Endodermal cell (in vitro differentiated cells): ENCODE measurements around the gene FAM47E. TPM values are rescaled to one million over a fixed set of nuclear protein-coding genes. Genes with fewer than 3 reads are reported as not detected.

Source experiments
- DNase-seq: peaks from one replicate; pipeline ENCODE4 v3.0.0-alpha.2; 2017
- H3K27ac ChIP-seq: 2 replicates; pipeline ENCODE4 v1.5.1; 2013; ENCODE audit warnings: mild to moderate bottlenecking, low read depth, low read length, moderate library complexity
- H3K27me3 ChIP-seq: 2 replicates; pipeline ENCODE4 v1.6.1; 2013; ENCODE audit warnings: mild to moderate bottlenecking, low read length, moderate library complexity; ENCODE audit not compliant: insufficient read depth, control insufficient read depth, poor library complexity, severe bottlenecking
- H3K36me3 ChIP-seq: 2 replicates; pipeline ENCODE4 v1.7.0; 2013; ENCODE audit warnings: mild to moderate bottlenecking, low read length, moderate library complexity; ENCODE audit not compliant: control insufficient read depth, insufficient read depth
- H3K4me1 ChIP-seq: one replicate; pipeline ENCODE4 v1.7.0; 2013; ENCODE audit warnings: low read length; ENCODE audit not compliant: control insufficient read depth, insufficient read depth
- H3K4me3 ChIP-seq: 2 replicates; pipeline ENCODE4 v1.5.1; 2013; ENCODE audit warnings: mild to moderate bottlenecking, low read length, moderate library complexity
- H3K9ac ChIP-seq: 2 replicates; pipeline ENCODE4 v1.6.1; 2013; ENCODE audit warnings: mild to moderate bottlenecking, low read length, moderate library complexity; ENCODE audit not compliant: poor library complexity, severe bottlenecking; ENCODE audit errors: extremely low read depth
- H3K9me3 ChIP-seq: 2 replicates; pipeline ENCODE4 v1.6.1; 2013; ENCODE audit warnings: mild to moderate bottlenecking, low read length, moderate library complexity; ENCODE audit not compliant: control insufficient read depth
- H3K27ac Mint-ChIP-seq: 2 replicates; pipeline ENCODE4 v1.8.0; 2020; ENCODE audit warnings: mixed read lengths
- H3K27me3 Mint-ChIP-seq: 2 replicates; pipeline ENCODE4 v1.8.0; 2021; ENCODE audit warnings: mild to moderate bottlenecking, mixed read lengths; ENCODE audit not compliant: insufficient read depth
- H3K36me3 Mint-ChIP-seq: 2 replicates; pipeline ENCODE4 v1.8.0; 2020; ENCODE audit warnings: low read depth, mixed read lengths
- H3K4me1 Mint-ChIP-seq: 2 replicates; pipeline ENCODE4 v1.8.0; 2020; ENCODE audit warnings: mixed read lengths
- H3K4me3 Mint-ChIP-seq: 2 replicates; pipeline ENCODE4 v1.8.0; 2020; ENCODE audit warnings: mild to moderate bottlenecking, moderate library complexity, mixed read lengths
- H3K9me3 Mint-ChIP-seq: 2 replicates; pipeline ENCODE4 v1.8.0; 2020; ENCODE audit warnings: mild to moderate bottlenecking, mixed read lengths
- CTCF ChIP-seq: fragments of 200-600 bp; sonication (generic); conservative IDR thresholded peaks from 2 replicates; pipeline ENCODE4 v1.5.0; 2021; ENCODE audit warnings: antibody characterized with exemption, mild to moderate bottlenecking
- WGBS, 2 experiments: methylation state at CpG; one replicate each; pipeline versions ENCODE4 v1.1.5 to v1.1.7; 2013; ENCODE audit warnings: missing lambda C conversion rate in 2 of 2, mixed read lengths in 1 of 2; ENCODE audit not compliant: insufficient coverage in 1 of 2, insufficient read length in 1 of 2; 5-methylcytosine and 5-hydroxymethylcytosine counted together
- total RNA-seq, 2 donors: library from RNA; stranded (reverse); fragmentation: NEBNext Ultra II Directional in 1 of 2; extraction: Animal tissue kit (Norgen Biotek cat#: 25700) in 1 of 2; gene quantifications; 2 replicates in 1 of 2; 3 replicates in 1 of 2; pipeline ENCODE4 v1.2.1, GENCODE V29; 2021

The FAM47E gene
- total RNA-seq, 2 donors from 2014 or later: 0.84 to 2.5 TPM

- Mint-ChIP-seq H3K36me3 (no peaks in the 10 kb centered on the region), H3K4me3 (no peak overlapping the region), H3K9me3 (no peaks in the 10 kb centered on the region), H3K27ac (no peak overlapping the region), H3K27me3 (no peaks in the 10 kb centered on the region), H3K4me1 (no peaks in the 10 kb centered on the region)
- H3K9ac ChIP-seq: no peak overlapping the region
- H3K36me3 ChIP-seq: no peaks in the 10 kb centered on the region
- WGBS, 2 experiments: 87 to 97% methylated on average over 8 to 9 of the region's 9 CpGs
- DNase-seq: no peak
- H3K4me3 ChIP-seq: no peak overlapping the region
- no peak overlapping the region for H3K27ac ChIP-seq
- H3K4me1 ChIP-seq: no peaks in the 10 kb centered on the region
- H3K9me3 ChIP-seq: no peaks in the 10 kb centered on the region
- H3K27me3 ChIP-seq: no peaks in the 10 kb centered on the region
- no peak for TF ChIP-seq CTCF
Observed at GRCh38 chr4:76276813-76277212, 25.3 kb downstream of the FAM47E start.

GRCh38 chr4:76277667-76278066, 26.1 kb downstream of the FAM47E start:
- H3K9me3 Mint-ChIP-seq: no peaks in the 10 kb centered on the region
- H3K36me3 ChIP-seq: no peaks in the 10 kb centered on the region
- H3K9ac ChIP-seq: no peak overlapping the region
- no peaks in the 10 kb centered on the region for H3K27me3 ChIP-seq
- H3K4me3 Mint-ChIP-seq: no peak overlapping the region
- DNase-seq: no peak
- H3K9me3 ChIP-seq: no peaks in the 10 kb centered on the region
- no peak overlapping the region for H3K4me3 ChIP-seq
- H3K4me1 ChIP-seq: no peaks in the 10 kb centered on the region
- H3K4me1 Mint-ChIP-seq: no peaks in the 10 kb centered on the region
- no peak for TF ChIP-seq CTCF
- no peaks in the 10 kb centered on the region for H3K27me3 Mint-ChIP-seq
- no peak overlapping the region for H3K27ac ChIP-seq
- no CpG with 5 or more reads among the region's 1 CpG for WGBS, 2 experiments
- H3K36me3 Mint-ChIP-seq: no peaks in the 10 kb centered on the region
- H3K27ac Mint-ChIP-seq: no peak overlapping the region

DNA sequence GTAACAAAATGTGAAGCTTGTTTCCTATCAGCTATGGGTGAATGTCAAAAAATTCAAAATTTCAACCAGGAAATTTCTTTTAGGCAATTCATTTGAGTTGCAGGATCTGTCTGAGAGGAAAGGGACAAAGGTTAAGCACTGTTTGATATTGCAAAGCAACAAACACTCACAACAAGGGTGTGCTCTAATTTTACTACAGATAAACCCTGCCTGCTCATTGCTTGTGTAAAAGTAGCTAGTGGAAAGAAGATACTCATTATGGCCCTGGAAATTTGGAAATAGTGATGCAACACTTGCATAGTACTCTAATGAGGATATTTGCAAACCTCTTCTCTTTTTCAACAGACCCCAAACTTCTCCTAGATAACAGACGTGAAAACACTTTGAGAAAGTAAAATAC, 27.1 kb downstream of the FAM47E start:
- H3K9me3 ChIP-seq: no peaks in the 10 kb centered on the region
- H3K4me1 ChIP-seq: no peaks in the 10 kb centered on the region
- H3K4me3 ChIP-seq: no peak overlapping the region
- no peaks in the 10 kb centered on the region for H3K27me3 ChIP-seq
- Mint-ChIP-seq H3K27me3 (no peaks in the 10 kb centered on the region), H3K9me3 (no peaks in the 10 kb centered on the region), H3K4me3 (no peak overlapping the region), H3K4me1 (no peaks in the 10 kb centered on the region), H3K27ac (no peak overlapping the region), H3K36me3 (no peaks in the 10 kb centered on the region)
- H3K27ac ChIP-seq: no peak overlapping the region
- TF ChIP-seq CTCF: no peak
- 82% methylated on average over 1 of the region's 1 CpG; no CpG with 5 or more reads in 1 of the 2 experiments for WGBS, 2 experiments
- H3K36me3 ChIP-seq: no peaks in the 10 kb centered on the region
- no peak for DNase-seq
- H3K9ac ChIP-seq: no peak overlapping the region
